H1 (cell line): ENCODE results near the gene SLC43A2. TPM values are rescaled to one million over a fixed set of nuclear protein-coding genes. Genes with fewer than 3 reads are reported as not detected.

Source experiments
- ASH2L ChIP-seq: fragments of 200-600, 300-600 bp; sonication (generic); IDR thresholded peaks from one replicate; pipeline ENCODE4 v1.7.1; 2017; ENCODE audit warnings: low read length
- BRCA1 ChIP-seq: IDR thresholded peaks from 2 replicates; pipeline ENCODE4 v1.6.1; 2012; ENCODE audit warnings: low read depth, low read length, improper control_type of control experiment
- CHD7 ChIP-seq: fragments of 300-600 bp; sonication (generic); IDR thresholded peaks from 2 replicates; pipeline ENCODE4 v1.7.1; 2012; ENCODE audit warnings: low read length, moderate library complexity, mild to moderate bottlenecking, inconsistent platforms; ENCODE audit not compliant: insufficient replicate concordance
- GABPA ChIP-seq: IDR thresholded peaks from 2 replicates; pipeline ENCODE4 v1.6.1; 2011; ENCODE audit warnings: mild to moderate bottlenecking, low read length, moderate library complexity, borderline replicate concordance; ENCODE audit not compliant: insufficient read depth
- KDM1A ChIP-seq: fragments of 200-600, 300-600 bp; sonication (generic); IDR thresholded peaks from 2 replicates; pipeline ENCODE4 v1.7.1; 2016; ENCODE audit warnings: mild to moderate bottlenecking, low read length, borderline replicate concordance
- KDM4A ChIP-seq: IDR thresholded peaks from one replicate; pipeline ENCODE4 v1.7.1; 2012; ENCODE audit warnings: low read depth, mild to moderate bottlenecking, moderate library complexity, low read length, inconsistent platforms; ENCODE audit not compliant: severe bottlenecking
- MAFK ChIP-seq: IDR thresholded peaks from 2 replicates; pipeline ENCODE4 v1.6.1; 2012; ENCODE audit warnings: low read depth, mild to moderate bottlenecking, improper control_type of control experiment, low read length
- SAP30 ChIP-seq: fragments of 300-600 bp; sonication (generic); IDR thresholded peaks from 2 replicates; pipeline ENCODE4 v1.7.1; 2012; ENCODE audit warnings: low read length, moderate library complexity, mild to moderate bottlenecking, inconsistent platforms; ENCODE audit not compliant: insufficient read depth, insufficient replicate concordance
- SP4 ChIP-seq: IDR thresholded peaks from 2 replicates; pipeline ENCODE4 v1.6.1; 2012; ENCODE audit warnings: low read length, inconsistent platforms
- polyA plus RNA-seq, 7 experiments: library from polyadenylated mRNA; depleted of rRNA in 3 of 7; stranded (reverse) in 5 of 7; unstranded in 2 of 7; fragments of >200 nt in 5 of 7; fragments of 200-250 nt in 2 of 7; gene quantifications; 1 replicate in 5 of 7; 2 replicates in 1 of 7; 4 replicates in 1 of 7; pipeline versions ENCODE4 v1.2.1 to v1.2.3, GENCODE V29; 2011 to 2013; ENCODE audit warnings: missing spikeins in 2 of 7, mixed read lengths in 2 of 7
- total RNA-seq: library from RNA; stranded (reverse); fragmentation: NEBNext Ultra II Directional; extraction: Animal tissue kit (Norgen Biotek cat#: 25700); gene quantifications from 2 replicates; pipeline ENCODE4 v1.2.1, GENCODE V29; 2021

SLC43A2 gene
- total and polyA plus RNA-seq, 2 of the 8 experiments (the other 6 are each of a cell fraction or from before 2014, with no cell fraction given) = 6.6 to 10.5 TPM

GRCh38 chr17:1648173-1648962, 19.7 kb upstream of the SLC43A2 start (continued):
- TF ChIP-seq CHD7 = no peak
- no peak for TF ChIP-seq MAFK
- peak; percentile 88 for TF ChIP-seq KDM4A
- no peak for TF ChIP-seq SAP30
- 0 out of 2 replicates have a peak, but pooled peaks have one; percentile 69 for TF ChIP-seq SP4
- TF ChIP-seq ASH2L = peak; percentile 47
- TF ChIP-seq BRCA1 = no peak
- peak; percentile 57; the same call in 1 of the 2 replicates for TF ChIP-seq KDM1A
- no peak; the same call in 1 of the 2 replicates for TF ChIP-seq GABPA
